HG03439 (cell line): ENCODE results near the gene ARHGAP26.

Source experiments
- ATAC-seq: cut with Tn5 transposase; IDR thresholded peaks from one replicate; pipeline ENCODE4 v1.9.1; 2021; ENCODE audit warnings: mild to moderate bottlenecking, moderate library complexity; ENCODE audit not compliant: unreplicated experiment

ARHGAP26 gene

GRCh38 chr5:142769793-142770649 is at the start of gene ARHGAP26:
TSS of gene ARHGAP26 (plus strand) at chr5:142770377. CDS start at chr5:142770762, 385 bp downstream.
- peak; percentile 98 for ATAC-seq

DNA sequence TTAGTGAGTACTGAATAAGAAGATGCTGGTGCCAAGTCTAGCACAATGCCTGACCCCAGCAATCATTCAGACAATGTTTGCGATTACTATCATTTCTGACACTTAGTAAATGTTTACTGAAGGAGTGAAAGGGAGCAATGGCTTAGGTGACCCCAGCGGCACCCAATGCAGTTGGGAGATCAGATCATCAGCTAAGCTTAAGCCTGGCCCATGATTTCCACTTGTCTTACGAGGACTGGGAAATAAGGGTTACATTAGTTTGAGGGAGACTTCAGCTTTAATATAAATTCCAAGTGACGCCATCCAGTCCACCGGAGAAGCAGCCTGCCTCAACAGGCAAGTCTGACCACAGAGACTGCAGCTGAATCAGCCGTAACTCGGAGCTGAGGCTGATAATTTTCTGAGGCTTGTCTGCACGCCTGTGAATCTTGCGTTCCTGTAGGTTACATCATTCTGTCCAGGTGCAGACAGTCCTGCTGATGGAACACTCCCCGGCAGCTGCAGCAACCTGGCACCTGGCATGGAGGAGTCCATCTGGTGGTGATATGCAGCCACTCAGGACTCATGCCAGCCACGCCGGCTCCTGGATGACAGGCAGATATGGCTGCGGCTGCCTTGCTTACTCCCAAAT is 49.4 kb upstream of the ARHGAP26 start:
- no peak for ATAC-seq

GRCh38 chr5:142722146-142722545 is 48.0 kb upstream of the ARHGAP26 start:
- no peak for ATAC-seq

DNA sequence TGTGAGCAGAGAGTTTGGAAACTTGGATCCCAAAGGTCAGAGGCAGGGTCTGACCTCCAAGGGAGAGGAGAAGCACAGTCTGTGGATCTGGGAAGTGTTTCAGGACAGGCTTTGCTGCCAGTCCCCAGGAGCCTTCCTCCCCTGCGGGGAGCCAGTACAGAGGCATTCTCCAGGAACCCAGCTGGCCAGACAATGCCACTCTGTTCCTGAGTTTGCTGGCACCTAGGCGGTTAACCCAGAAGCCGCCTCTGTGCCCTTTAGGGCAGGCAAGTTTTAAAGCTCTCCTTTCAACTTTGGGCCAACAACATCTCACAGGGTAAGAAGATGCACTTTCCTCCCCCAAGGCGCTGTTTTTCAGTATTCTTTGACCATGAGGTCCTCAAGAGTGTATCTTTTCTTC is 47.3 kb upstream of the ARHGAP26 start:
- ATAC-seq, result no peak

- ATAC-seq, result no peak
Measured at GRCh38 chr5:142724821-142725220, 45.4 kb upstream of the ARHGAP26 start.

- no peak for ATAC-seq
Measured at GRCh38 chr5:142725231-142726187, 44.7 kb upstream of the ARHGAP26 start.

DNA sequence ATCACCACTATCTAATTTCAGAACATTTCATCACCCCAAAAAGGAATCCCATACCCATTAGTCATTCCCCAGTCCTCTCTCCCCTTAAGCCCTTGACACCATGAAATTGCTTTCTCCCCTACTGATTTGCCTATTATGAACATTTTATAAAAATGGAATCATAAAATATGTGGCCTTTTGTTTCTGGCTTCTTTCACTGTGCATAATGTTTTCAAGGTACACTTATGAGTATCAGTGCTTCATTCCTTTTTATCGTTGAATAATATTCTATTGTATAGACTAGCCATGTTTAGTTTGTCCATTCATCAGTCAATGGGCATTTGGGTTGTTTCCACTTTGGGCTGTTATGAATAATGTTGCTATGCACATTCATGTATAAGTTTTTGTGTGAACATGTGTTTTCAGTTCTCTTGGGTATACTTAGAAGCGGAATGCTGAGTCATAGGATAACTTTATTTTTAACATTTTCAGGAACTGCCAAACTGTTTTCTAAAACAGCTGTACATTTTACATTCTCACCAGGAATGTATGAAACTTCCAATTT is 43.9 kb upstream of the ARHGAP26 start:
- ATAC-seq, result no peak

DNA sequence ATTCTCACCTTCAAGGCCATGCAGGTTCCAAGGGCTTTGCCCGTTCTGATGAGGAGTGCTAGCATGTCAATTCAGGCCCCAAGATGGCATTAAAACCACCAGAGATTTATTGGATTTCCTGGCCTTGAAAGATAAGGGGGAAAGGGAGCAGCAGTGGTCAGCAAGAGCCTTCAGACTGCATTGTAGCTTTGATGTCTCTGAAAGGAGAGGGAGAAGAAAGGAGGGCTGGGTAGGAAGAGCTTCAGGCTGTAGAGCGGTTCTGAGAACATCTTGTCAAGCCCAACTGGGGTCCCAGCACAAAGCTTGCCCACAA is 42.5 kb upstream of the ARHGAP26 start:
- no peak for ATAC-seq

GRCh38 chr5:142735323-142736246 is 34.6 kb upstream of the ARHGAP26 start:
- no peak for ATAC-seq

DNA sequence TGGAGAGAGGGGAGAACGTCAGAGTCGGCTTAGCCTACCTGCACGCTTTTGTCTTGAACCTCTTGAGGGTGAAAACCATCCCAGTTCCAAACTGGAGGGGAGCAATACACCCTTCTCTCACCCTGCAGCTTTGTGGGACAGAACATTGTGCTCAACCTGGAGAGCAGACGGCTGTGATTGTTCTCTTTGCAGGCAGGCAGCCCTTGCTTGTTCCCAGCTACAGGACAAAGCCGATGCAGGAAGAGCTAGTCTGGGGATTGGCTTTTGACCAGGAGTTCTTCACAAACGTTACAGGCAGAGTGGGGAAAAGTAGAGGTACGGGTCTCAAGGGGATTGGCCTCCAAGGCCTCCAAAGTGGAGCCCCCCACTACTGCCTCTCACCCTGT is 33.9 kb upstream of the ARHGAP26 start:
- ATAC-seq, result no peak

DNA sequence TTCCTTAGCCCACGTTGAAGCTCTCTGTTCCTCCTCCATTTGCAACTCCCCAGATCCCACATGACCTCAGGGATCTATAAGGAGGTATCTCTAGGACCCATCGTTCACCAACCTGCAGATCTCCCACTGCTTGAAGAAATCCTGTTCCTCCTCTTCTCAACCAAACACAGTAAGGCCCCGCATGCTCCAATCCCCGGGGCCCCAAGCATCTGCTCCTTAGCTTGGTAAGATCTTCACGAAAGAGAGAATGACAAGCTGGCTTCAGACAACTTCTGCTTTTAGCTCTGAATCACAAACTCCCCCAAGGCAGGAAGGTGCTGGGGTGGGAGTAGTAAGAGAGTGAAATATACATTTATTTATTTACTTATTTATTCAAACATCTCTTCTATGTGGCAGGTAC is 33.0 kb upstream of the ARHGAP26 start:
- ATAC-seq, result no peak

- ATAC-seq, result no peak
Measured at GRCh38 chr5:142740474-142741242, 29.5 kb upstream of the ARHGAP26 start.

DNA sequence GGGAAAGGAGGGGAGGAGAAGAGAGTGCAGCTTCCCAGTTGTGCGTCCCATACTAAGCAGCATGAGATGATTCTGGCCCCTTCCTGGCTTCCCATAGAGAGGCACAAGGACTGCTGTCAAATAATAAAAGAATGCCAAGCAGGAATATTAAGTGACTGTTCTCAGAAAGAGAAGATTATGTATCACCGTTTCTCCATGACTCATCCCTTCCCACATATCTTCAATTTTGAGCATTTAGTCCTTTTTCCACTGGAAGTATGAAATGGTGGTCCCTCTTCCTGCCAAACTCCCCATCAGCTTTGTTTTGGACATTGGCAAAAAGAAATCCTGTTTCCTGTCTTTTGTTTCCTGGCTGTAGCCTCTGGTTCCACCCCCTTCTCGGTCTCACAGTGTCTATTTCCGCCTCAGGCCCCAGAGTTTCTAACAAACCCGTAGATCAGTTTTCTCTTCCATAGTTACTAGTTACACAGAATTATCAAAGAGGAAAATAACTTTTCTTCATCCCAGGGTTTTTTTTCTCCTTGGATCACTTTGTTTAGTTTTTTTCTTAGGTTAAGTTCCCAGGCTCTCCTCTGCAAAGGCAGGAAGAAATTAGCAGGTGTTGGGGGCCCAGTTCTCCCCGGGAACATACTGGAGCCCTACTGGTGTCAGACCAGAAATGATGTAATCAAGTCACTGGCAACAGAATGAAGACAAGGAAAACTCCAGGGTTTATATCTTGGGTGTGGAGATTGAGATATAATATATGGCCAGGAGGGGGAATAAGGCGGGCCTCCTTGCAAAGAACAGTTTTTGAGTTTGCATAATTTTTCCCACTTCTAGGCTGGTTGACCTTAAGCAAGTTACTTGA is 26.4 kb upstream of the ARHGAP26 start:
- ATAC-seq, result no peak

- ATAC-seq, result no peak
Measured at GRCh38 chr5:142745268-142745667, 24.9 kb upstream of the ARHGAP26 start.

- ATAC-seq, result no peak
Measured at GRCh38 chr5:142746532-142747433, 23.4 kb upstream of the ARHGAP26 start.

GRCh38 chr5:142748132-142748531 is 22.0 kb upstream of the ARHGAP26 start:
- no peak for ATAC-seq

GRCh38 chr5:142748568-142749249 is 21.5 kb upstream of the ARHGAP26 start:
- ATAC-seq, result no peak
